HTR-8/SVneo (cell line): ENCODE data around the gene GLRX.
"Not testable (repeated sequence)": the region's sequence is repeated elsewhere in the genome, so short reads cannot be mapped to it uniquely, and the experiment has no call there.

Experiments
- DNase-seq: peaks from one replicate; pipeline ENCODE4 v3.0.0; 2011; ENCODE audit warnings: low spot score, mixed read lengths; ENCODE audit not compliant: insufficient read length
- FAIRE-seq: peaks from 2 replicates; lab custom pipeline; 2011; peaks lifted over from hg19 to GRCh38; lab: Jason Lieb, UNC

Gene GLRX

GRCh38 chr5:95853490-95853889 is 31.0 kb upstream of the GLRX start:
- no peak for FAIRE-seq
- DNase-seq: no peak

DNA sequence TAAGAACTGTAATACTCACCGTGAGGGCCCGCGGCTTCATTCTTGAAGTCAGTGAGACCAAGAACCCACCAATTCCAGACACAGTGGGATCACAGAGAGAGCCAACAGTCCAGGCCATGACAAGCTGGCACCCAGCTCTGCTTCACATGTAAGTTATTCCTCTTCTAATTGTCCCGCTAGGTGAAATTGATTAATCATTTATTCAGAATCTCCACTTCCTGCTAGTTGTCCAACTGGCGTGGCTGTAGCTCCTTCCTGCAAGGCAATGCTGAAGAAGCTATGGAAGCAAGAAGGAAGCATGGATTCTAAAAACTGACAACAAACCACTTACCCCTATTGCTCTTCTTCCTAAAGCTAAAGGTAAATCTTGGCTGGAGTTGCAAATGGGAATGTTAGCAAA is 30.0 kb upstream of the GLRX start:
- DNase-seq: no peak

DNA sequence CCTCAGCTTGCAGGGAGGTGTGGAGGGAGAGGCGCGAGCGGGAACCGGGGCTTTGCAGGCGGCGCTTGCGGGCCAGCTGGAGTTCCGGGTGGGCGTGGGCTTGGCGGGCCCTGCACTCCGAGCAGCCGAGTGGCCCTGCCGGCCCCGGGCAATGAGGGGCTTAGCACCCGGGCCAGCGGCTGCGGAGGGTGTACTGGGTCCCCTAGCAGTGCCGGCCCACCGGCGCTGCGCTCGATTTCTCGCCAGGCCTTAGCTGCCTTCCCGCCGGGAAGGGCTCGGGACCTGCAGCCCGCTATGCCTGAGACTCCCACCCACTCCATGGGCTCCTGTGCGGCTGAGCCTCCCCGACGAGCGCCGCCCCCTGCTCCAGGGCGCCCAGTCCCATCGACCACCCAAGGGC is 28.6 kb upstream of the GLRX start:
- not testable (repeated sequence) for DNase-seq, FAIRE-seq

More for the DNA sequence above, 30.0 kb upstream of the GLRX start:
- FAIRE-seq: no peak

DNA sequence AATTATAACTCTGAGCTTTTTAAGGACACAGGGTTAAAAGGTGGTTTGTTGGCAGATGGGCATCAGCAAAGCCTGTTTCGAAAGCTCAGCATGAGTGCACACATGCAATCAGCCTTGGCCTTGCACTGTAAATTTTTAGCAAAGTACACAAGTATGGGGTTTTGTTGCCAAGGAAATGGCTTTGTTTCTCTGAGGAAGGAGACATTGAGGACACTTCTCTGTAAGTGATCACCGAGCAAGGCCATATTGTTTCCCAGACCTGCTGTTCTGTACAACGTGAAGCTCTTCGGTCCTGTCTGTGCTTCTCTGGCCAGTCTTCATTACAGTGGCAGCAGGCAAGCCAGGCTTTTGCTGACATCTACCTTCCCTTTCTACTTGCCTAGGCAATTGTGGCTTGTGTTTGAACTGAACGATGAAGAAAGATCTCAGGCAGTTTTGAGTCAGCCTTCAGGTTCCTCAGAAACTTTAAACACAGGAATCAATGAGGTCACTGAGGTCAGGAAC is 27.9 kb upstream of the GLRX start:
- FAIRE-seq: no peak

DNA sequence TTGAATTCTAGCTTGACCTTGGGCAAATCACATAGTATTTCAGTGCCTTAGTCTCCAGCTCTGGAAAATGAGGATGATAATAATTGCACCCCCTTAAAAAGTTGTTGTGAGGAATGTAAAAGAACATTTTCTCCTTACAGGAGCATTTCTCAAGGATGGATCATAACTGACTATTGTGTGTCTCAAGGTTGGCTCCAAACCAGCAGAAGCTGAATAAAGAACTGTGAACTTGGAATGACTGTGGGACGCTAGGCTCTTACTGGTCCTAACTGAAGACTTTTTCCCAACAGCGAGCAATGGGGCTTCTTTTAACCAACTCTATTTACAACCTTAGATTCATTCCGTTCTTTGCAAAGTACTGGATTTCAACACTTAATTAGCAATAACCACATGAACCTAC is 26.2 kb upstream of the GLRX start:
- no peak for FAIRE-seq
- no peak for DNase-seq

More for the DNA sequence above, 27.9 kb upstream of the GLRX start:
- no peak for DNase-seq

DNA sequence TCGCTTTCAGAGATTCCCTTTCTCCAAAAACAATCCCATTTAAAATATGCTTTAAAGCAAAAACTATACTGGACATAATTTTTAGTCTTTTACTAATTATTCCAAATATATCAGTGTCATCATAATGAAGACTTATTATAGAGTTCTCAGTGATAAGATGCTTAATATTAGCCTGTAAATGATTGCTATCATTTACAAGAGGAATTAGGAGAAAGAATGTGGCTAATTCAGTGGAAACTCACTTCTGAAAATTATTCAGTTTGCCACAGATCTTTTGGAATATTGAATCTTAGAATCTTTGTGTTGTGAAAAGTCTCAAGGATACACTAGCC is 24.7 kb upstream of the GLRX start:
- DNase-seq (no peak), FAIRE-seq (no peak)

GRCh38 chr5:95846554-95847260 is 24.2 kb upstream of the GLRX start:
- DNase-seq (peak; percentile 78), FAIRE-seq (peak; percentile 20)

- FAIRE-seq (no peak), DNase-seq (no peak)
These were observed 22.9 kb upstream of the GLRX start for GRCh38 chr5:95845391-95845790.

DNA sequence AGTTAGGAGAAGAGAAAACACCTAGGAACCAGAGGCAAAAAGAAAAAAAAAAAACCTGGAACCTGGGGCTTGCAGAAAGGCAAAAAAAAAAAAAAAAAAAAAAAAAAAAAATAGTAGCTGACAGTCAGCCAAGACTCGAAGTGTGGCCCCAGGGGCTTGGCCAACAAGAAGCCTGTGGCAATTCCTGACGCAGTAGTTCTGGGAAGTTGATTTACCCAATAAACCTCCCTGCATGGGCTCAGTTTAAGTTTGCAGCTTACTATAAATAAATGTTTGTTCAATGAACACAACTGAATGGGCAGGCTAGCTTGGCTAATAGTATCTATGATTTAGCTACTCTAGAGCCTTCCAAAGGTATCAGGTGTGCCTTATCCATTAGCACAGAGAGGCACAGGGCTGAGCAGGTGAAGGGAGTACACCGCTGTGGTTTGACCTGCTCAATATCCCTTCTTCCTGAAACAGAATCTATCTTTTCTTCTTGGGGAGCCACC is 21.3 kb upstream of the GLRX start:
- DNase-seq (no peak), FAIRE-seq (no peak)

DNA sequence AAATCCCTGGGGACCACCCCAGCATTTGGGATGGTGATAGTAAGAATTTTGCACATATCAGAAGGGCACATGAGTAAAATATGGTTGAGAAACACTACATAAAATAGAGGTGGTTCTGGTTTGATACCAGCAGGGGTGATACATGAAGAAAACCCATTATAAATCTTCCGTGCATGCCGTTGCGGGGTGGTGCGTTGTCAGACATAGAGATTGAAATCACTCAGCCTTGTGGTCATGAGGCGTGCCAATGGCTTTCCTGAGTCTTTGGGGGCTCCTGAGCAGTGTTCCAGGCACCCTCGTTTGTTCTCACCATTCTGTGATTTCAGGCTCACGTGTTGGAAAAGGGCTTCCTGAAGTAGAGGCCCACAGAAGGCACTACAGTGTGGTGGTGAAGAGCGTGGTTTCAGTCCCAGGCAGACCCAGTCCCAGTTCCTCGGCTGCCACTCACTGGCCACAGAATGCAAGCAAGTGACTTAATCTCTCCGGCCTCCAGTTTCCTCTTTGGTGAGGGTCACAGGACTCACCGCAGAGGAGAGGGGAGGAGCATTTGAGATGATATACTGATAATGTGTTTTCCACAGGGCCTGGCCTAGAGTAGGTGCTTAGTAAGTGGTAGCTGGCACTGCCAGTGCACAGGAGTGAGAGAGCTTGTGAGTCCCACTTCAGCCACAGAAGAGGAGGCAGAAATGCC is 20.5 kb upstream of the GLRX start:
- DNase-seq (peak; percentile 77), FAIRE-seq (peak; percentile 69)

DNA sequence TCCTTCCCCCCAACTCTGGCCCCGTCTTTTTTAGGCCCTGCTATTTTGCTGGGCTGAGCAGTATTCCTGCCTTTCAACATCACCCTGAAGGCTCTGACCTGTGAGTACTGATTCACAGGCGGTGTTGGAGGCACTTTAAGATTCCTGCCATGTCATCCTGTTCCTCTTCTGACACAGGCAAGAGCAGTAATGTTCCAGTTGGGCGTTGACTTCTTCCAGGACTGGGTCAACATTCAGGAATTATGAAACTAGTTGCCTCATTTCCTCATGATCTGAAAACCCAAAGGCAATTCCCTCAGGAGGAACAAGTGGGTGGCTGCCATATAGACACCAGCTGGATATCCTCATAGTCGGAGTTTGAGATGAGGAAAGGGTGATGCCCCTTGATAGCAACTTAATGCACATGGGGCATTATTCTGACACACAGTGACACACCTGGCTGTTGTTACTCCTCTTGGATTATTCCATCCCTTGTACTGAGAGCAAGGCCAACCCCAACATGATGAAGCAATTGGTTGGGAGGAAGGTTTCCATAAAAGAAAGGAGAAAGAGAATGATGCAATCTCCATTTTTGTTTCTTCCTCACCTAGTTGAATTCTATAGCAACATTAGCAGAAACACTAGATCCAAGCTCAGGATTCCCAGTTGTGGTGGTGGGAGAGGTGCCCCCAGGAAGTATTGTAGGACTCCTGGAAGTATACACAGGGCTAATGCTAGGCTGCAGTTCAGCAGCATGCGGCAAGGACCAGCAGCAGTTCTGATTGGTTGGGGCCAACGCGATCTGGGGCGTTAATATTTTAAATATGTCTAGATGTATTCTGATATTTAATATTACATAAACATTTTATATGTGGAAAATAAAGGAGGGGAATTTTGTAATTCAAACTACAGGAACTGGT is 19.6 kb upstream of the GLRX start:
- FAIRE-seq: no peak
- DNase-seq: no peak

GRCh38 chr5:95840956-95841705 is 18.6 kb upstream of the GLRX start:
- no peak for FAIRE-seq
- no peak for DNase-seq

- FAIRE-seq (no peak), DNase-seq (no peak)
These were observed 17.1 kb upstream of the GLRX start for GRCh38 chr5:95839658-95840057.

DNA sequence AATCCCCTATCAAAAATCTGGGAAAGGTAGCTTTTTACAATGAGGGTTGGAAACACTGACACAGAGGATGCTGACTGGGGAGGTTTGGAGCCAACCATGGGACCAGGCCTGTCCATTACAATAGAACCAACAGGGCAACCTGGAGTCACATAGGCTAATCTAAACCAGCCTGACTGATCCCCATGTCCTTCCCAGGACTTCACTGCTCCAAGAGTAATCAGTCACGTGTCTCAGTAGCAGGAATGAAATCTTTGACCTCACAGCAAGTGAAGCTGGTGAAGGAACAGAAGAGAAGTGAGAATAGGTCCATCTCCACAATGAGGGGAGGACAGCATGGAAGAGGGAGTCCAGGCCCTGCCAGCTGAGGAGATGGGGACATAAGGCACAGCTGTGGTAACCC is 16.0 kb upstream of the GLRX start:
- FAIRE-seq (no peak), DNase-seq (no peak)

DNA sequence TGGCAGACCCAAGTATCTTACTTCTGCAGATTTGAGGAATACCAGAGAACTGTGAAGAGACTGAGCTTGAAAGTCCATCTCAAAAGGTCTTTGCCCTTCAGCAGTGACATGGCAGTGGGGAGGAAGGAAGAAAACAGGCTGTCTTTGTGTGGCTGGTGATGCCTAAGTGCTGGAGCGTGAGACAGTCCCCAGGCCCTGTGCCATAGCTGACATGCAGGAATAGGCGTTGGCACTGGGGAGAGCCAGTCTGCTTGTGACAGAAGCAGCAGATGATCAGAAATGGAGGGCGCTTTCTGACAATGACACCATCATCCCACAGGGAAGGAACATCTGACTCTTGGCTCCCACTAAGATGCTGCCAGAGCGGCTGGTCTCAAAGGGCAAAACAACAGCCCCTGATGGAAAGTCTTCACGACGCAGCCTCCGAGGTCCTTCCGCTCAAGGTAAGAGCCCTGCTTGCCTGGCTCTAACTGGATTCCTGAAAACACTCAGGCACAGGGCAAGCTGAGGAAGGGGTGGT is 15.5 kb upstream of the GLRX start:
- no peak for DNase-seq
- FAIRE-seq: no peak

DNA sequence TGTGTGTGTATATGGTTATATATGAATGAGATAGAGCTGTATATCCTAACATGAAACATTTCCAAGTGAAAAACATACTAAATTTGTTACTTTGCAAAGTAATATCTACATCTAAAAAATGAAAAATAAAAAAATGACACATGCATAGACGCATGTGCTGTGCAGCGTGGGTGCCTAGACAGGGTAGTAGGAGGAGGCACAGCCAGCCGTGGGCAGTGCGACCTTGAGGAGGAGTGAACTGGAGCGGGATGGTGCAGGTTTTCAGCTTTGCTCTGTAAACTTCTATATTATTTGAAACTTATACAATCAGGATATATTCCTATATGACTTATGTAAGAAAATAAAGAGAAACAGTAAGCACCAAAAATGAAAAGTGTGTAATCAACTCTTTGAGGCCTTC is 15.0 kb upstream of the GLRX start:
- DNase-seq (no peak), FAIRE-seq (no peak)

DNA sequence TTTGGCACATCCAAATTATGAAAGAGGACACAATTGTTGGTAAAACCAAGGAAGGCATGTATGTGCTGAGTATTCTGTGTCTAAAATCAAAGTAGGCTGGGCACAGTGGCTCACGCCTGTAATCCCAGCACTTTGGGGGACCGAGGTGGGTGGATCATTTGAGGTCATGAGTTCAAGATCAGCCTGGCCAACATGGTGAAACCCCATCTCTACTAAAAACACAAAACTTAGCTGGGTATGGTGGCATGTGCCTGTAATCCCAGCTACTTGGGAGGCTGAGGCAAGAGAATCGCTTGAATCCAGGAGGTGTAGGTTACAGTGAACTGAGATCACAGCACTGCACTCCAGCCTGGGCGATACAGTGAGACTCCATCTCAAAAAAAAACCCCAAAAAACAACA is 14.4 kb upstream of the GLRX start:
- not testable (repeated sequence) for FAIRE-seq, DNase-seq

- FAIRE-seq: no peak
- DNase-seq: no peak
These were observed 14.0 kb upstream of the GLRX start for GRCh38 chr5:95836544-95836943.

DNA sequence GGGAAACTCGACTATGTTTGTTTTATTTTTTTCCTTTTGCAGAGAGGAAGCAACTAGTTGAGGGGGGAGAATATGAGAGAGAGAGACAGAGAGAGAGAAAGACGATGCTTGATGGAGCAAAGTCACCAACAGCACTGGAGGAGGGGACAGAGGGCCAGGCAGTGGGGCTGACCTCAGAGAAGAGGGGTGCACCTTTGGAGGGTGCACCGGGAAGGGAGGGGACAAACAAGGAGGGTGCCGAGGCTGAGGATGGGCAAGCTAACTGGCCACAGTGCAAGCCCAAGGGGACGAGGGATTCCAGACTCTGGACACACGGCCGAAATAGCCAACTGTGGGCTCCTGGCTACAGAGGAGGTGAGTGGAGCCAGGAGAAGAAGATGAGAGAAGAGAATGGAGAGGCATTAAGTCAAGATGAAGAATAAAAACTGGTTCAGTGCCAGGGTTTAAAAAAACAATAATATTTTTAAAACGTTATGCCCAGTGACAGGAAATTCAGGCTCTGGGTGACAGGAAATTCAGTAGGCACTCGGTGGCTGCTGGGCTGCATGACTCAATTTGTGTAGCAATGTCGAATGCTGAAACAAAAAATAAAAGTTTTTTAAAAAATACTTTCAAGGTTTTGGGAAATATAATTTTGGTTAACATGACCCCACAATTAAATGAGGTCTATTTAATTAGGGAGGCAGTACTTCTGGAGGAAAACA is 13.3 kb upstream of the GLRX start:
- DNase-seq (no peak), FAIRE-seq (no peak)
